NCI-H2107 (cell line): ENCODE results near the gene HNRNPA0.

Source experiments
- DNase-seq: peaks from one replicate; lab custom pipeline; 2025; lab: John Stamatoyannopoulos, UW

Gene HNRNPA0

GRCh38 chr5:137727623-137728022, 26.5 kb downstream of the HNRNPA0 start:
- DNase-seq = no peak

- no peak for DNase-seq
These were observed 29.9 kb downstream of the HNRNPA0 start for GRCh38 chr5:137724251-137724650.

- DNase-seq = no peak
These were observed 35.6 kb downstream of the HNRNPA0 start for GRCh38 chr5:137718611-137719010.

- DNase-seq = no peak
These were observed 37.8 kb downstream of the HNRNPA0 start for GRCh38 chr5:137716337-137716736.

GRCh38 chr5:137715456-137715855, 38.7 kb downstream of the HNRNPA0 start:
- no peak for DNase-seq

GRCh38 chr5:137714946-137715345, 39.2 kb downstream of the HNRNPA0 start:
- DNase-seq = no peak

GRCh38 chr5:137714494-137714893, 39.7 kb downstream of the HNRNPA0 start:
- DNase-seq = no peak

GRCh38 chr5:137712139-137712667, 42.0 kb downstream of the HNRNPA0 start:
- no peak for DNase-seq

- DNase-seq = no peak
These were observed 44.1 kb downstream of the HNRNPA0 start for GRCh38 chr5:137710086-137710485.

- DNase-seq = no peak
These were observed 45.2 kb downstream of the HNRNPA0 start for GRCh38 chr5:137708796-137709559.

- DNase-seq = no peak
These were observed 46.1 kb downstream of the HNRNPA0 start for GRCh38 chr5:137708062-137708461.

- DNase-seq = no peak
These were observed 47.3 kb downstream of the HNRNPA0 start for GRCh38 chr5:137706841-137707240.

GRCh38 chr5:137705106-137705505, 49.1 kb downstream of the HNRNPA0 start:
- no peak for DNase-seq

- no peak for DNase-seq
These were observed 50.6 kb downstream of the HNRNPA0 start for GRCh38 chr5:137703565-137703964.

GRCh38 chr5:137700282-137700680, 53.9 kb downstream of the HNRNPA0 start:
- no peak for DNase-seq

- DNase-seq = no peak
These were observed 54.6 kb downstream of the HNRNPA0 start for GRCh38 chr5:137699336-137700281.

GRCh38 chr5:137696481-137696880, 57.7 kb downstream of the HNRNPA0 start:
- DNase-seq = no peak

GRCh38 chr5:137695651-137696428, 58.3 kb downstream of the HNRNPA0 start:
- DNase-seq = no peak
